IMR-90 (cell line): ENCODE measurements around the gene ZBP1.

ENCODE experiments used
- BHLHE40 ChIP-seq: fragments of 150-350 bp; IDR thresholded peaks from 2 replicates; pipeline ENCODE4 v1.6.1; 2016; ENCODE audit warnings: mild to moderate bottlenecking, low read depth, low read length
- CEBPB ChIP-seq: IDR thresholded peaks from 2 replicates; pipeline ENCODE4 v1.6.1; 2012; ENCODE audit warnings: low read depth, low read length, improper control_type of control experiment
- NFE2L2 ChIP-seq: fragments of 150-350 bp; IDR thresholded peaks from 2 replicates; pipeline ENCODE4 v1.6.1; 2016; ENCODE audit warnings: low read depth, mild to moderate bottlenecking, low read length
- POLR2A ChIP-seq: IDR thresholded peaks from 2 replicates; pipeline ENCODE4 v1.6.1; 2012; ENCODE audit warnings: mild to moderate bottlenecking, low read depth, low read length
- RAD21 ChIP-seq: IDR thresholded peaks from 2 replicates; pipeline ENCODE4 v1.6.1; 2012; ENCODE audit warnings: low read length, improper control_type of control experiment
- RCOR1 ChIP-seq: IDR thresholded peaks from 2 replicates; pipeline ENCODE4 v1.6.1; 2012; ENCODE audit warnings: mild to moderate bottlenecking, low read length, improper control_type of control experiment; ENCODE audit not compliant: insufficient replicate concordance
- RFX5 ChIP-seq: IDR thresholded peaks from 2 replicates; pipeline ENCODE4 v1.8.0; 2012; ENCODE audit warnings: low read depth, mild to moderate bottlenecking, low read length, moderate library complexity
- TF ChIP-seq, protein P1 (sequence below): conservative IDR thresholded peaks from 2 replicates; pipeline ENCODE4 v1.5.1; 2012; ENCODE audit warnings: mild to moderate bottlenecking, low read depth, low read length, improper control_type of control experiment
- TF ChIP-seq, protein P2 (sequence below): fragments of 150-350 bp; IDR thresholded peaks from 2 replicates; pipeline ENCODE4 v1.6.1; 2016; ENCODE audit warnings: low read depth, mild to moderate bottlenecking, low read length, moderate library complexity, borderline replicate concordance

- TF ChIP-seq, protein P1, sequence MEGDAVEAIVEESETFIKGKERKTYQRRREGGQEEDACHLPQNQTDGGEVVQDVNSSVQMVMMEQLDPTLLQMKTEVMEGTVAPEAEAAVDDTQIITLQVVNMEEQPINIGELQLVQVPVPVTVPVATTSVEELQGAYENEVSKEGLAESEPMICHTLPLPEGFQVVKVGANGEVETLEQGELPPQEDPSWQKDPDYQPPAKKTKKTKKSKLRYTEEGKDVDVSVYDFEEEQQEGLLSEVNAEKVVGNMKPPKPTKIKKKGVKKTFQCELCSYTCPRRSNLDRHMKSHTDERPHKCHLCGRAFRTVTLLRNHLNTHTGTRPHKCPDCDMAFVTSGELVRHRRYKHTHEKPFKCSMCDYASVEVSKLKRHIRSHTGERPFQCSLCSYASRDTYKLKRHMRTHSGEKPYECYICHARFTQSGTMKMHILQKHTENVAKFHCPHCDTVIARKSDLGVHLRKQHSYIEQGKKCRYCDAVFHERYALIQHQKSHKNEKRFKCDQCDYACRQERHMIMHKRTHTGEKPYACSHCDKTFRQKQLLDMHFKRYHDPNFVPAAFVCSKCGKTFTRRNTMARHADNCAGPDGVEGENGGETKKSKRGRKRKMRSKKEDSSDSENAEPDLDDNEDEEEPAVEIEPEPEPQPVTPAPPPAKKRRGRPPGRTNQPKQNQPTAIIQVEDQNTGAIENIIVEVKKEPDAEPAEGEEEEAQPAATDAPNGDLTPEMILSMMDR = no peak
- TF ChIP-seq RAD21 = no peak
- TF ChIP-seq POLR2A = no peak
- no peak for TF ChIP-seq RCOR1
- TF ChIP-seq, protein P2, sequence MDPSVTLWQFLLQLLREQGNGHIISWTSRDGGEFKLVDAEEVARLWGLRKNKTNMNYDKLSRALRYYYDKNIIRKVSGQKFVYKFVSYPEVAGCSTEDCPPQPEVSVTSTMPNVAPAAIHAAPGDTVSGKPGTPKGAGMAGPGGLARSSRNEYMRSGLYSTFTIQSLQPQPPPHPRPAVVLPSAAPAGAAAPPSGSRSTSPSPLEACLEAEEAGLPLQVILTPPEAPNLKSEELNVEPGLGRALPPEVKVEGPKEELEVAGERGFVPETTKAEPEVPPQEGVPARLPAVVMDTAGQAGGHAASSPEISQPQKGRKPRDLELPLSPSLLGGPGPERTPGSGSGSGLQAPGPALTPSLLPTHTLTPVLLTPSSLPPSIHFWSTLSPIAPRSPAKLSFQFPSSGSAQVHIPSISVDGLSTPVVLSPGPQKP = no peak
- TF ChIP-seq BHLHE40 = no peak
- TF ChIP-seq RFX5 = no peak
- TF ChIP-seq NFE2L2 = no peak
- TF ChIP-seq CEBPB = no peak
These were observed 28.7 kb downstream of the ZBP1 start for GRCh38 chr20:57591289-57592229.
